K562 (cell line): ENCODE data around the gene ZNF318. TPM values are rescaled to one million over a fixed set of nuclear protein-coding genes. Genes with fewer than 3 reads are reported as not detected.

ENCODE experiments used
- ATAC-seq: fragments of 200-7000 bp; cut with Tn5 transposase; 3 replicates; pipeline ENCODE4 v1.9.1; 2020; ENCODE audit warnings: moderate library complexity
- BruUV-seq: library from RNA; stranded (reverse); fragments of 400-500 nt; replicated peaks from 2 replicates; lab custom pipeline; 2021; lab: Mats Ljungman, UMichigan
- CTCF ChIA-PET: fragments of 300-600 bp; formaldehyde crosslinking; extraction: SDS; loops from one replicate; lab custom pipeline; 2021; ENCODE audit warnings: low intra/inter-chr PET ratio; lab: Yijun Ruan, JAX
- POLR2A ChIA-PET: fragments of 300-600, 350-650 bp; sonication (Branson Sonifier 250); formaldehyde crosslinking; extraction: SDS; loops from one replicate; lab custom pipeline; 2021; ENCODE audit warnings: antibody characterized with exemption, inconsistent platforms; lab: Yijun Ruan, JAX
- DNase-seq, 4 experiments: peaks; one replicate each; pipeline versions ENCODE4 v3.0.0 to v3.0.0-alpha.2; 2011 to 2018; ENCODE audit warnings: low spot score in 3 of 4, mixed read lengths in 3 of 4; ENCODE audit errors: extremely low read depth in 1 of 4
- FAIRE-seq: peaks from 2 replicates; lab custom pipeline; 2011; peaks lifted over from hg19 to GRCh38; lab: Jason Lieb, UNC
- H2AFZ ChIP-seq: 2 replicates; pipeline ENCODE4 v1.6.0; 2011; ENCODE audit warnings: low read depth, low read length, control low read depth, inconsistent platforms
- H3K27ac ChIP-seq: fragments of 200-600 bp; 3 replicates; pipeline ENCODE4 v1.8.0; 2011; ENCODE audit warnings: low read depth, mild to moderate bottlenecking, control low read depth, inconsistent platforms, low read length, moderate library complexity, mixed read lengths; ENCODE audit errors: extremely low read depth
- H3K27me3 ChIP-seq, 2 experiments: fragments of 300-600 bp in 1 of 2; 2 replicates in 1 of 2; 3 replicates in 1 of 2; pipeline versions ENCODE4 v1.6.0 to v1.8.0; 2011; ENCODE audit warnings: inconsistent platforms in 2 of 2, low read length in 2 of 2, mild to moderate bottlenecking in 1 of 2, mixed read lengths in 1 of 2, moderate library complexity in 1 of 2; ENCODE audit not compliant: control insufficient read depth in 2 of 2, insufficient read depth in 2 of 2
- H3K36me3 ChIP-seq: fragments of 300-600 bp; 3 replicates; pipeline ENCODE4 v1.8.0; 2011; ENCODE audit warnings: mild to moderate bottlenecking, low read length, inconsistent platforms; ENCODE audit not compliant: control insufficient read depth, insufficient read depth
- H3K4me1 ChIP-seq, 2 experiments: fragments of 200-600 bp in 1 of 2; replicated peaks in 1 of 2; 2 replicates in 1 of 2; 3 replicates in 1 of 2; pipeline versions ENCODE4 v1.5.1 to v1.8.0; 2011; ENCODE audit warnings: inconsistent platforms in 2 of 2, low read length in 2 of 2, mild to moderate bottlenecking in 1 of 2, mixed read lengths in 1 of 2, moderate library complexity in 1 of 2; ENCODE audit not compliant: control insufficient read depth in 2 of 2, insufficient read depth in 2 of 2
- H3K4me2 ChIP-seq: 2 replicates; pipeline ENCODE4 v1.6.1; 2011; ENCODE audit warnings: low read length, control low read depth, inconsistent platforms, mixed read lengths; ENCODE audit not compliant: insufficient read depth
- H3K4me3 ChIP-seq: fragments of 200-600 bp; sonication (generic), shearing (Covaris generic); 2 replicates; pipeline ENCODE4 v1.5.1; 2016; ENCODE audit warnings: control low read depth, inconsistent platforms
- H3K79me2 ChIP-seq: fragments of 200-600 bp; 3 replicates; pipeline ENCODE4 v1.8.0; 2011; ENCODE audit warnings: low read length, inconsistent platforms; ENCODE audit not compliant: control insufficient read depth, insufficient read depth
- H3K9ac ChIP-seq, 2 experiments: 2 replicates each; pipeline versions ENCODE4 v1.6.0 to v1.6.1; 2011; ENCODE audit warnings: low read depth in 2 of 2, low read length in 2 of 2, control low read depth in 1 of 2, inconsistent platforms in 1 of 2, mild to moderate bottlenecking in 1 of 2, mixed read lengths in 1 of 2; ENCODE audit not compliant: insufficient read depth in 1 of 2
- H3K9me1 ChIP-seq: one replicate; pipeline ENCODE4 v1.6.0; 2011; ENCODE audit warnings: inconsistent platforms, mild to moderate bottlenecking, low read length, moderate library complexity; ENCODE audit not compliant: control insufficient read depth, insufficient read depth
- H3K9me3 ChIP-seq: replicated peaks from 2 replicates; pipeline ENCODE4 v1.5.1; 2011; ENCODE audit warnings: low read depth, low read length, inconsistent platforms; ENCODE audit not compliant: control insufficient read depth, insufficient read depth
- H4K20me1 ChIP-seq: replicated peaks from 2 replicates; pipeline ENCODE4 v1.6.1; 2011; ENCODE audit warnings: low read length, inconsistent platforms, mixed read lengths; ENCODE audit not compliant: control insufficient read depth, insufficient read depth
- ATF1 ChIP-seq, 2 experiments: fragments of 450-650 bp in 1 of 2; IDR thresholded peaks; 2 replicates each; pipeline ENCODE4 v1.6.1; 2016; ENCODE audit warnings: missing compliant biosample characterization in 1 of 2, missing genetic modification characterization in 1 of 2
- ATF7 ChIP-seq: fragments of 450-650 bp; IDR thresholded peaks from 2 replicates; pipeline ENCODE4 v1.7.1; 2014; ENCODE audit warnings: mild to moderate bottlenecking, moderate library complexity
- WGBS: fragments of 100-300 bp; shearing (Covaris generic); methylation state at CpG from one replicate; pipeline ENCODE4 v1.1.6; 2016; ENCODE audit warnings: low coverage, mixed read lengths; ENCODE audit not compliant: insufficient coverage; ENCODE audit errors: missing lambda C conversion rate; 5-methylcytosine and 5-hydroxymethylcytosine counted together
- in situ Hi-C: fragments of 300-500 bp; cut with MboI; formaldehyde crosslinking; loops from 4 replicates; pipeline ENCODE4 v1.15.0; 2018; ENCODE audit warnings: inconsistent platforms, mixed read lengths
- intact Hi-C: fragments of 100-400 bp; cut with micrococcal nuclease; formaldehyde crosslinking; loops from 2 replicates; pipeline ENCODE4 v1.14.2; 2022
- polyA plus RNA-seq, 8 experiments: library from polyadenylated mRNA; depleted of rRNA in 4 of 8; stranded (reverse) in 5 of 8; unstranded in 3 of 8; fragments of >200 nt; fragmentation: Nextera tagmentation in 2 of 8; fragmentation: Illumina TruSeq in 1 of 8; extraction: Ambion mirVana in 2 of 8; extraction: Trizol in 1 of 8; gene quantifications; 2 replicates each; pipeline versions ENCODE4 v1.2.1 to v1.2.3, GENCODE V29; 2011 to 2014; ENCODE audit warnings: inconsistent platforms in 1 of 8, missing spikeins in 1 of 8
- total RNA-seq, 7 experiments: library from RNA; depleted of rRNA in 6 of 7; stranded (reverse); fragments of >200 nt in 6 of 7; fragmentation: Illumina TruSeq in 2 of 7; extraction: Trizol in 2 of 7; gene quantifications; 2 replicates each; pipeline versions ENCODE4 v1.2.1 to v1.2.3, GENCODE V29; 2011 to 2021; ENCODE audit warnings: low replicate concordance in 1 of 7
- TF ChIP-seq, protein P1 (sequence below): sonication (generic); IDR thresholded peaks from 2 replicates; pipeline ENCODE4 v1.6.1; 2016
- TF ChIP-seq, protein P2 (sequence below), 2 experiments: fragments of 450-650 bp in 1 of 2; sonication (generic) in 1 of 2; formaldehyde crosslinking in 1 of 2; IDR thresholded peaks in 1 of 2; conservative IDR thresholded peaks in 1 of 2; 2 replicates each; pipeline versions ENCODE4 v1.6.1 to v1.8.1; 2016 to 2023; ENCODE audit warnings: mild to moderate bottlenecking in 2 of 2, moderate library complexity in 2 of 2, inconsistent platforms in 1 of 2, missing genetic modification reagents in 1 of 2

Gene ZNF318
- total and polyA plus RNA-seq, 9 of the 15 experiments (the other 6 are each of a cell fraction or from before 2014, with no cell fraction given) = 3.2 to 19.0 (median 9.2) TPM

DNA sequence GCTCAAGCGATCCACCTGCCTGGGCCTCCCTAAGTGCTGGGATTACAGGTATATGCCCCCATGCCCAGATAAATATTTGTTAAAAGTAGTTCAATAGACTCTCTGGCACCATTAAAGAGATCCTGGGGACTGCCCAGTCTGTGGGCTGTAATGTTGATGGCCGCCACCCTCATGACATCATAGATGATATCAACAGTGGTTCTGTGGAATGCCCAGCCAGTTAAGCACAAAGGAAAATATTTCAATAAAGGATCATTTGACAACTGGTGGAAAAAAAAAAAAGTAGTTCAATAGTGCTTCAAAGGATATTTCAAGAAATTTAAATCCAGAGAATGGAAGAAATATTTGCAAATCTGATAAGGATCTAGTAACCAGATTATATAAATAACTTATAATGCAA lies 59.3 kb downstream of the ZNF318 start:
- Histone ChIP-seq H3K4me3 (no peak overlapping the region), H2AFZ (peak overlapping the region; percentile 71; the same call in 1 of the 2 replicates), H4K20me1 (no peaks in the 10 kb centered on the region), H3K27me3 (peaks cover 3 to 6% of the 10 kb centered on the region in 2 experiments; a peak in 2 of 5 replicates), H3K79me2 (no peaks in the 10 kb centered on the region), H3K9ac (no peak overlapping the region), H3K4me2 (no peak overlapping the region), H3K36me3 (no peaks in the 10 kb centered on the region), H3K9me3 (no peaks in the 10 kb centered on the region), H3K27ac (no peak overlapping the region), H3K4me1 (peaks cover 14 to 21% of the 10 kb centered on the region in 2 experiments), H3K9me1 (peaks cover 3% of the 10 kb centered on the region)
- FAIRE-seq (no peak), DNase-seq (no peak), ATAC-seq (no peak)
- 71% methylated on average over 2 of the region's 2 CpGs for WGBS
- in situ Hi-C loops (no loop called here), intact Hi-C loops (no loop called here)
- CTCF ChIA-PET = no interaction called here
- BruUV-seq = no TSS peak
- POLR2A ChIA-PET = interaction anchor here (0.8 to 1.1 kb wide), 2 partner anchors 10 to 24 kb away, joined by 4 read pairs; no protein-coding TSS in a partner anchor
- no peak for TF ChIP-seq ATF1 (CRISPR knock-in tag; IDR thresholded peaks at IDR 0.05)
- TF ChIP-seq ATF1 (tag; IDR thresholded peaks at IDR 0.05) = peak; percentile 22; the same call in 1 of the 2 replicates
- TF ChIP-seq ATF7 = peak; percentile 42; the same call in 1 of the 2 replicates
- TF ChIP-seq, protein P1, sequence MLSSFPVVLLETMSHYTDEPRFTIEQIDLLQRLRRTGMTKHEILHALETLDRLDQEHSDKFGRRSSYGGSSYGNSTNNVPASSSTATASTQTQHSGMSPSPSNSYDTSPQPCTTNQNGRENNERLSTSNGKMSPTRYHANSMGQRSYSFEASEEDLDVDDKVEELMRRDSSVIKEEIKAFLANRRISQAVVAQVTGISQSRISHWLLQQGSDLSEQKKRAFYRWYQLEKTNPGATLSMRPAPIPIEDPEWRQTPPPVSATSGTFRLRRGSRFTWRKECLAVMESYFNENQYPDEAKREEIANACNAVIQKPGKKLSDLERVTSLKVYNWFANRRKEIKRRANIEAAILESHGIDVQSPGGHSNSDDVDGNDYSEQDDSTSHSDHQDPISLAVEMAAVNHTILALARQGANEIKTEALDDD = no peak
- TF ChIP-seq, protein P2, sequence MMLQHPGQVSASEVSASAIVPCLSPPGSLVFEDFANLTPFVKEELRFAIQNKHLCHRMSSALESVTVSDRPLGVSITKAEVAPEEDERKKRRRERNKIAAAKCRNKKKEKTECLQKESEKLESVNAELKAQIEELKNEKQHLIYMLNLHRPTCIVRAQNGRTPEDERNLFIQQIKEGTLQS (IDR thresholded peaks at IDR 0.05) = peak; percentile 39
- TF ChIP-seq, protein P2 (CRISPR knock-in tag; conservative IDR thresholded peaks at IDR 0.05) = no peak
